IMR-90 (cell line): ENCODE measurements around the gene ROBO3. TPM values are rescaled to one million over a fixed set of nuclear protein-coding genes. Genes with fewer than 3 reads are reported as not detected.

Experiments used
- ATAC-seq: fragments of 200-7000 bp; cut with Tn5 transposase; 2 replicates; pipeline ENCODE4 v1.9.1; 2020; ENCODE audit warnings: low read depth, mild to moderate bottlenecking, moderate library complexity
- BruUV-seq: library from RNA; stranded (reverse); fragments of 400-500 nt; replicated peaks from 2 replicates; lab custom pipeline; 2021; lab: Mats Ljungman, UMichigan
- CTCF ChIA-PET: fragments of 300-600 bp; formaldehyde crosslinking; extraction: SDS; loops from one replicate; lab custom pipeline; 2021; ENCODE audit warnings: antibody characterized with exemption; lab: Yijun Ruan, JAX
- POLR2A ChIA-PET: fragments of 300-600 bp; sonication (Branson Sonifier 250); formaldehyde crosslinking; loops from one replicate; lab custom pipeline; 2022; ENCODE audit warnings: antibody characterized with exemption; ENCODE audit not compliant: unreplicated experiment; lab: Charles Lee
- DNase-seq: peaks from one replicate; pipeline ENCODE4 v3.0.0; 2013
- H2AFZ ChIP-seq: replicated peaks from 2 replicates; pipeline ENCODE3; 2013; ENCODE audit warnings: low read length, mild to moderate bottlenecking; ENCODE audit not compliant: poor library complexity
- H2AK5ac ChIP-seq: 2 replicates; pipeline ENCODE4 v1.6.1; 2013; ENCODE audit warnings: low read depth, low read length, inconsistent platforms
- H2AK9ac ChIP-seq: replicated peaks from 2 replicates; pipeline ENCODE3; 2013; ENCODE audit warnings: mild to moderate bottlenecking, low read depth, low read length, moderate library complexity; ENCODE audit not compliant: poor library complexity
- H2BK120ac ChIP-seq: 2 replicates; pipeline ENCODE4 v1.6.1; 2013; ENCODE audit warnings: low read depth, low read length, inconsistent platforms
- H2BK15ac ChIP-seq: 3 replicates; pipeline ENCODE4 v1.6.1; 2013; ENCODE audit warnings: low read depth, low read length, inconsistent platforms
- H2BK20ac ChIP-seq: 2 replicates; pipeline ENCODE4 v1.6.1; 2013; ENCODE audit warnings: low read depth, mild to moderate bottlenecking, inconsistent platforms, low read length, moderate library complexity
- H2BK5ac ChIP-seq: 2 replicates; pipeline ENCODE4 v1.6.1; 2013; ENCODE audit warnings: mild to moderate bottlenecking, low read depth, low read length, inconsistent platforms; ENCODE audit not compliant: poor library complexity, severe bottlenecking
- H3K14ac ChIP-seq: replicated peaks from 2 replicates; pipeline ENCODE4 v1.6.1; 2013; ENCODE audit warnings: low read depth, low read length, inconsistent platforms
- H3K18ac ChIP-seq: 2 replicates; pipeline ENCODE4 v1.6.1; 2013; ENCODE audit warnings: low read depth, low read length, control low read depth
- H3K23ac ChIP-seq: 2 replicates; pipeline ENCODE4 v1.6.1; 2013; ENCODE audit warnings: low read depth, low read length, inconsistent platforms
- H3K27ac ChIP-seq: 2 replicates; pipeline ENCODE4 v1.5.1; 2013; ENCODE audit warnings: mild to moderate bottlenecking, control low read depth, low read length; ENCODE audit not compliant: insufficient read depth
- H3K27me3 ChIP-seq: 2 replicates; pipeline ENCODE4 v1.6.1; 2013; ENCODE audit warnings: low read length; ENCODE audit not compliant: control insufficient read depth, insufficient read depth
- H3K36me3 ChIP-seq: 2 replicates; pipeline ENCODE4 v1.6.1; 2013; ENCODE audit warnings: low read length, mixed read lengths; ENCODE audit not compliant: control insufficient read depth, insufficient read depth
- H3K4ac ChIP-seq: 2 replicates; pipeline ENCODE4 v1.6.1; 2013; ENCODE audit warnings: low read depth, low read length, inconsistent platforms
- H3K4me1 ChIP-seq: 2 replicates; pipeline ENCODE4 v1.6.1; 2013; ENCODE audit warnings: low read length, mixed read lengths; ENCODE audit not compliant: control insufficient read depth, insufficient read depth
- H3K4me2 ChIP-seq: 2 replicates; pipeline ENCODE4 v1.6.1; 2013; ENCODE audit warnings: low read depth, mild to moderate bottlenecking, control low read depth, low read length, moderate library complexity
- H3K4me3 ChIP-seq: 2 replicates; pipeline ENCODE4 v1.5.1; 2013; ENCODE audit warnings: low read depth, mild to moderate bottlenecking, control low read depth, low read length, moderate library complexity; ENCODE audit not compliant: insufficient read depth
- H3K56ac ChIP-seq: 2 replicates; pipeline ENCODE4 v1.6.1; 2013; ENCODE audit warnings: low read length, inconsistent platforms; ENCODE audit not compliant: insufficient read depth; ENCODE audit errors: extremely low read depth
- H3K79me1 ChIP-seq, 2 experiments: 2 replicates each; pipeline ENCODE4 v1.6.1; 2013; ENCODE audit warnings: low read length in 2 of 2, inconsistent platforms in 1 of 2, low read depth in 1 of 2
- H3K9ac ChIP-seq: 2 replicates; pipeline ENCODE4 v1.6.1; 2013; ENCODE audit warnings: low read depth, low read length, control low read depth
- H3K9me1 ChIP-seq: 2 replicates; pipeline ENCODE4 v1.6.1; 2013; ENCODE audit warnings: low read length, inconsistent platforms; ENCODE audit not compliant: insufficient read depth
- H3K9me3 ChIP-seq: 2 replicates; pipeline ENCODE4 v1.6.1; 2013; ENCODE audit warnings: low read length; ENCODE audit not compliant: control insufficient read depth, insufficient read depth
- H4K20me1 ChIP-seq: 2 replicates; pipeline ENCODE4 v1.6.1; 2013; ENCODE audit warnings: low read length, inconsistent platforms; ENCODE audit not compliant: insufficient read depth
- H4K5ac ChIP-seq: 2 replicates; pipeline ENCODE4 v1.6.1; 2013; ENCODE audit warnings: mild to moderate bottlenecking, low read depth, low read length, control low read depth
- H4K8ac ChIP-seq, 2 experiments: 2 replicates each; pipeline ENCODE4 v1.6.1; 2013; ENCODE audit warnings: low read depth in 2 of 2, low read length in 2 of 2, control low read depth in 1 of 2, inconsistent platforms in 1 of 2
- H4K91ac ChIP-seq: 2 replicates; pipeline ENCODE4 v1.6.1; 2013; ENCODE audit warnings: low read depth, low read length, inconsistent platforms; ENCODE audit not compliant: insufficient read depth
- CHD1 ChIP-seq: IDR thresholded peaks from 2 replicates; pipeline ENCODE4 v1.6.1; 2012; ENCODE audit warnings: low read depth, low read length, improper control_type of control experiment
- MAZ ChIP-seq: IDR thresholded peaks from 2 replicates; pipeline ENCODE4 v1.6.1; 2012; ENCODE audit warnings: low read depth, mild to moderate bottlenecking, low read length, improper control_type of control experiment, moderate library complexity, borderline replicate concordance
- RFX5 ChIP-seq: IDR thresholded peaks from 2 replicates; pipeline ENCODE4 v1.8.0; 2012; ENCODE audit warnings: low read depth, mild to moderate bottlenecking, low read length, moderate library complexity
- WGBS, 2 experiments: methylation state at CpG; one replicate each; pipeline versions ENCODE4 v1.1.5 to v1.1.7; 2013; ENCODE audit warnings: missing lambda C conversion rate in 2 of 2; ENCODE audit not compliant: insufficient read length in 1 of 2; ENCODE audit errors: extremely low coverage in 2 of 2; 5-methylcytosine and 5-hydroxymethylcytosine counted together
- dilution Hi-C: fragments of 300-500 bp; cut with HindIII; formaldehyde crosslinking; loops from one replicate; pipeline ENCODE4 v1.14.3; 2018; ENCODE audit warnings: low sequenced_read_pairs; ENCODE audit not compliant: unreplicated experiment
- in situ Hi-C: fragments of 300-500 bp; cut with MboI; formaldehyde crosslinking; loops from 3 replicates; pipeline ENCODE4 v1.14.3; 2019; ENCODE audit warnings: low sequenced_read_pairs, inconsistent platforms, mixed read lengths
- intact Hi-C: fragments of 100-400 bp; cut with micrococcal nuclease; formaldehyde crosslinking; loops from 2 replicates; pipeline ENCODE4 v1.10.0; 2022
- polyA plus RNA-seq, 3 experiments: library from polyadenylated mRNA; depleted of rRNA; stranded (reverse); fragments of >200 nt; gene quantifications; 2 replicates each; pipeline ENCODE4 v1.2.3, GENCODE V29; 2012; ENCODE audit warnings: low replicate concordance in 1 of 3
- total RNA-seq: library from RNA; depleted of rRNA; stranded (reverse); fragments of >200 nt; gene quantifications from 2 replicates; pipeline ENCODE4 v1.2.3, GENCODE V29; 2012

The ROBO3 gene
- total and polyA plus RNA-seq, 2 of the 4 experiments (the other 2 are of a cell fraction): 12.0 to 54.1 TPM

DNA sequence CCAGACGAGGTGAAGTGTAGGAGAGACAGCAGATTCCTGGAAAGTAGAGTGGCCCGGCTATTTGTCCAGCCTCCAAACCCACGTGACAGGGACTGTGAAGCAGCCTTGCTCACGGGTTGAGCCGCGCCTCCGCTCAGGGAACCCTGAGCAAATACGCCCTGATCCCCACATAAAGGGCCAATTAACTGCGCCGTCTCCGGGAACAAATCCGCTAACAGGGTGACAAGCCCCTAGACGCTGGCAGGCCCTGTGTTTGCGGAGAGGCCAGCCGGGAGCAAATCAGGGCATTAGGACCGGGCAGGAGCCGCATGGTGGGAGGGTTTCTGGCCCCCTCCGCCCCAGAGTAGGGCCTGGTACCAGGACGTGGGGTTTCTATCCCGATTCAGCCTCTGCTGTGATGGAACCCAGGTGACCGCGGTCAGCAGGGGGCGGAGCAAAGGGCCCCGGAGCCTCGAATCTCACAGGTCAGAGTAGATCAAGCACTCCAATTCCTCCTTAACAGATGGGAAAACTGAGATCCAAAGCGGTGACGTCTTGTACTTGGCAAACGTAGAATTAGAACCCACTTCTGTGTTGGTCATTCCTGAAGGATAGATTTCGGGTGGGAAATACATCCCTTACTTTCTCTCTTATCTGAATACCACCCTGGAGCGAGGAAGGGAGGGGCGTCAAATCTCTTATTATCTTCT is 2.0 kb upstream of the ROBO3 start (continued):
- TF ChIP-seq CHD1: no peak

DNA sequence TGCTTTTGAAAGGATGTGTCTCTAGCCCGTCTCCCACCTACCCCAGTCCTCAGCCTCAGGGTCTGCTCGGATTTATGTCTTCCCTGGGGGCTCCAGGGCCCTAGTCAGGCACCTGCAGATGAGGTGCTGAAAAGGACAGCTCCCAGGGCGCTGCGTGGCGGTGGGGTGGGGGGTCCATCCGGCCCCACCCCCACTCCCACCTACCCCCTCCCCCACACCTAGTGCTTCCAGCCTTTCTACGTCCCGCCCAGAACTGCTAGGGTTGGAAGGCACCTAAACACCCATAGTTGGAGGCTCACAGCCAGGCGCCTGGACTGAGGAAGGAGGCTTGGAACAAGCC is 1.4 kb upstream of the ROBO3 start:
- Histone ChIP-seq H2BK5ac (no peak overlapping the region), H3K9ac (no peak overlapping the region), H3K4ac (no peak overlapping the region), H3K4me1 (no peaks in the 10 kb centered on the region; the same call in 1 of the 2 replicates), H3K14ac (no peak overlapping the region), H3K27ac (no peak overlapping the region), H3K23ac (no peak overlapping the region), H3K27me3 (peaks cover 86% of the 10 kb centered on the region), H4K91ac (no peak overlapping the region), H2AK5ac (no peak overlapping the region), H4K8ac (no peak overlapping the region), H2AFZ (no peak overlapping the region), H3K9me1 (no peaks in the 10 kb centered on the region; the same call in 1 of the 2 replicates), H3K79me1 (no peaks in the 10 kb centered on the region), H2AK9ac (no peak overlapping the region), H4K5ac (no peak overlapping the region), H3K36me3 (no peaks in the 10 kb centered on the region), H3K18ac (no peak overlapping the region), H2BK15ac (no peak overlapping the region), H3K56ac (no peak overlapping the region), H4K20me1 (0 out of 2 replicates have a peak, but pooled peaks cover 4% of the 10 kb centered on the region), H3K9me3 (no peaks in the 10 kb centered on the region; the same call in 1 of the 2 replicates), H3K4me2 (no peak overlapping the region), H2BK20ac (no peak overlapping the region), H3K4me3 (no peak overlapping the region), H2BK120ac (no peak overlapping the region)
- in situ Hi-C loops: no loop called here
- DNase-seq (no peak), ATAC-seq (no peak)
- intact Hi-C loops: loop anchor here (10.0 kb wide), 2 partner anchors 459 to 789 kb away; no protein-coding TSS in a partner anchor
- no TSS peak for BruUV-seq
- ChIA-PET POLR2A (no interaction called here), CTCF (interaction anchor here (1.0 kb wide), 1 partner anchor 13 kb away, joined by 3 read pairs; no protein-coding TSS in a partner anchor)
- TF ChIP-seq RFX5 (no peak), MAZ (no peak)
- dilution Hi-C loops: no loop called here
- 0% methylated on average over 1 of the region's 9 CpGs; no CpG with 5 or more reads in 1 of the 2 experiments for WGBS, 2 experiments
